ENCODE measurements around the gene PARD3B.

Gene PARD3B

GRCh38 chr2:204771721-204772120, 226.4 kb downstream of the PARD3B start:
- no peak for DNase-seq (ENCODE audit: low read depth)

- no peak for DNase-seq (ENCODE audit: low read depth)
Measured at GRCh38 chr2:204772546-204772945, 227.3 kb downstream of the PARD3B start.

GRCh38 chr2:204775766-204776165, 230.5 kb downstream of the PARD3B start:
- no peak for DNase-seq (ENCODE audit: low read depth)

- DNase-seq (ENCODE audit: low read depth), result no peak
Measured at GRCh38 chr2:204776781-204777559, 231.7 kb downstream of the PARD3B start.

GRCh38 chr2:204779771-204780170, 234.5 kb downstream of the PARD3B start:
- no peak for DNase-seq (ENCODE audit: low read depth)

- DNase-seq (ENCODE audit: low read depth), result no peak
Measured at GRCh38 chr2:204781941-204782340, 236.7 kb downstream of the PARD3B start.

- no peak for DNase-seq (ENCODE audit: low read depth)
Measured at GRCh38 chr2:204790076-204790475, 244.8 kb downstream of the PARD3B start.

- no peak for DNase-seq (ENCODE audit: low read depth)
Measured at GRCh38 chr2:204791230-204791629, 246.0 kb downstream of the PARD3B start.

- no peak for DNase-seq (ENCODE audit: low read depth)
Measured at GRCh38 chr2:204794624-204795023, 249.3 kb downstream of the PARD3B start.

GRCh38 chr2:204795156-204795555, 249.9 kb downstream of the PARD3B start:
- no peak for DNase-seq (ENCODE audit: low read depth)

GRCh38 chr2:204796581-204796980, 251.3 kb downstream of the PARD3B start:
- DNase-seq (ENCODE audit: low read depth), result no peak

- DNase-seq (ENCODE audit: low read depth), result no peak
Measured at GRCh38 chr2:204799791-204800190, 254.5 kb downstream of the PARD3B start.

GRCh38 chr2:204808494-204808893, 263.2 kb downstream of the PARD3B start:
- no peak for DNase-seq (ENCODE audit: low read depth)

- no peak for DNase-seq (ENCODE audit: low read depth)
Measured at GRCh38 chr2:204824751-204825453, 279.6 kb downstream of the PARD3B start.

GRCh38 chr2:204825681-204826080, 280.4 kb downstream of the PARD3B start:
- no peak for DNase-seq (ENCODE audit: low read depth)

GRCh38 chr2:204827701-204828590, 282.7 kb downstream of the PARD3B start:
- DNase-seq (ENCODE audit: low read depth), result no peak

GRCh38 chr2:204834716-204835384, 289.6 kb downstream of the PARD3B start:
- no peak for DNase-seq (ENCODE audit: low read depth)

GRCh38 chr2:204835786-204836185, 290.5 kb downstream of the PARD3B start:
- DNase-seq (ENCODE audit: low read depth), result no peak

GRCh38 chr2:204840504-204840903, 295.2 kb downstream of the PARD3B start:
- no peak for DNase-seq (ENCODE audit: low read depth)

GRCh38 chr2:204842068-204842467, 296.8 kb downstream of the PARD3B start:
- no peak for DNase-seq (ENCODE audit: low read depth)

- DNase-seq (ENCODE audit: low read depth), result no peak
Measured at GRCh38 chr2:204842661-204843485, 297.6 kb downstream of the PARD3B start.
